ELR (cell line): Measurements from ENCODE around the gene LRRC45.
A peak's percentile ranks its signal among the peaks of the same experiment; 100 is the strongest.

Source experiments
- DNase-seq: peaks from one replicate; pipeline ENCODE4 v3.0.0-alpha.2; 2015; ENCODE audit warnings: low read depth

The LRRC45 gene

DNA sequence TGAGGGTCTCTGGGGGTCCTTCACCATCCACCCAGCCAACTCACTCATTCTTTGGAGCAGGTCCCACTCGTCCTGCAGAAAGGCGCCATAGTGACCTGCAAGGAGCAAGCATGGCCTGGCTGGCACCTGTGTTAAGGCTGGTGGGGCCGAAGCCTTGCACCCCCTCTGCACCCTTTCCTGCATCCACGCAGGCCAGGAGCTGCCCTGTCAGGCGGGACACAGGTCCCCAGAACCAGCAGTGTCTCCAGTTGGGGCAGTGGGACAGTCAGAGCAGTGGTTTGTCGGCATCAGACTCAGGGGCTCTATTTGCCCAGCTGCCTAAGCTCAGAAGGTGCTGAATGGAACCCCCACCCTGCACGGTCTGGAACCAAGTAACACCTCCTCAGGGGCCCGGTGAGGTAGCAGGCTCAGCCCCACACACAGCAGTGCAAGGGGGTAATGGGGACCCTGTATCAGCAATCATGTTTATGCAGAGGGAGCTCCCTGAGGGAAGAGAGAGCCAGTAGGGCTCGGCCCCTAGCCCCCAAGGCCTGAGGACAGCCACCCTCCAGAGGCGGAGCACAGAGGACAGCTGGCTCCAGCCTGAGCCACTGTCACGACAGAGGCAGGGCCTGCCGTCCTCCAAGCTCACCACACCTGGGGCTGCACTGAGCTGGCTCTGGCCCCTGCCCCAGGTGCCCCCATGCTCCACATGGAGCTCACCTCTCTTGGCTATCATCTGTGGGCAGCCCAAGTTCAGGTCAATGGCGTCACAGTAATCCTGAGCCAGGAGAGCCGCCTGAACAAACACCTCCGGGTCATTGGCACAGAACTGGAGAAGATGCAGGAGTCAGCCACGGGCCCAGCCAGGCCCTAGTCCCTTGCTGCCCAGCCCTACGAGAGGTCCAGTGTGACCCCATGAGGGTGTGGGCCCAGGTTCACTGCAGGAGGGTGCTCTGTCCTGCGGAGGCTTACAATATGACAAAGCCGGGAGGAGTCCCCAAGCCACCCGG, 40.6 kb downstream of the LRRC45 start:
- DNase-seq: no peak

DNA sequence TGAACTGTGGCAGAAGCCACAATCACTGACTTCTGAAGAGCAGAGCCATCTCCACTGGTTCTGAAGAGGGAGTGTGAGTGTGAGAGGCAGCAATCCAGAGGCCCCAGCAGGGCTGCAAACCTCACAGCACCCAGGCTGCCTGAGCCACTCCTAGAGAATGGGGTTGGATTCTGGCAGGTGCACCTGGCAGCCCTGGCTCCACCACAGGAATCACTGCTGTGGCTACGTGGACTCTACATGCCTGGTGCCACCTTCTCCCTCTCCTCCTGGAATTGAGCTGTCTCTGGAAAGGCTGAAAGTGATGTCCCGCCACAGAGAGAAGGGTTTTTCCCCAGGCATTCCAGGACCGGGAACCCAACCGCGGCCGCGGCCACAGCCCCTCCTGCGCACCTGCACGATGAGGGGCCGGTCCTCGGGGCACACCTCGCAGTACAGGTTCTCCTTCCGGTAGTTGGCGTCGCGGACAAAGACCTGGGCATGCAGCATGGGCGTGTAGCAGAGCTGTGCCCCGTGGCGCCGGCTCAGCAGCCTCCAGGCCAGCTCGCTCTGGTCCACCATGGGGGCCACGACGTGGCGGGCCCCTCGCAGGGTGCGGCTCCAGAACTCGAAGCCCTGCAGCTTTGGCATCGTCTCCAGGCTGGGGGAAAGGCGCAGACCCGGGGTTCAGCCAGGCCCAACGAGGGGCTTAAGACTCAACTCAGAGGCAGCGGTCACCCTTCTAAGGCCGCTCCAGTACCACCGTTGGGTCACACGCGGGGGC, 41.5 kb downstream of the LRRC45 start:
- no peak for DNase-seq

DNA sequence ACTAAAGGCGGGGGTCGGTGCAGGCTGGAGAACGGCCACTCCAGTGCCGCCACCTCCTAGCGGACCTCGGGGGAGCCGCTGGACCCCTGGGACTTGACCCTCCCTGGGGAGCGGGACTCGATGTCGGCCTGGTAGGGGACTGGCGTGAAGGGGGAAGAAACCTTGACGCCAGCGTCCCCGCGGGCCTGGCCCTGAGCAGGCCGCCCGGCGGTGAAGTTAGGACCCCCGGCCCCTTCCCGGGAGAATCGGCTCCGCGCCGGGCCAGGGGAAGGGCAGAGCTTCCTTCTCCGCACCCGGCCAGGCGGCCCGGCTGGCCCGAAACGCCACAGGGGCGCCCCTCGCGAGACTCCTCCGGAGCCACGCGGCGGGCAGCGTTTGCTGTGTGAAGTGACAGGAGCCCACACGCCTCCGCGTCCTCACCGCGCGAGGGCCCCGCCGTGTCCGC, 42.1 kb downstream of the LRRC45 start:
- DNase-seq: peak; percentile 57

DNA sequence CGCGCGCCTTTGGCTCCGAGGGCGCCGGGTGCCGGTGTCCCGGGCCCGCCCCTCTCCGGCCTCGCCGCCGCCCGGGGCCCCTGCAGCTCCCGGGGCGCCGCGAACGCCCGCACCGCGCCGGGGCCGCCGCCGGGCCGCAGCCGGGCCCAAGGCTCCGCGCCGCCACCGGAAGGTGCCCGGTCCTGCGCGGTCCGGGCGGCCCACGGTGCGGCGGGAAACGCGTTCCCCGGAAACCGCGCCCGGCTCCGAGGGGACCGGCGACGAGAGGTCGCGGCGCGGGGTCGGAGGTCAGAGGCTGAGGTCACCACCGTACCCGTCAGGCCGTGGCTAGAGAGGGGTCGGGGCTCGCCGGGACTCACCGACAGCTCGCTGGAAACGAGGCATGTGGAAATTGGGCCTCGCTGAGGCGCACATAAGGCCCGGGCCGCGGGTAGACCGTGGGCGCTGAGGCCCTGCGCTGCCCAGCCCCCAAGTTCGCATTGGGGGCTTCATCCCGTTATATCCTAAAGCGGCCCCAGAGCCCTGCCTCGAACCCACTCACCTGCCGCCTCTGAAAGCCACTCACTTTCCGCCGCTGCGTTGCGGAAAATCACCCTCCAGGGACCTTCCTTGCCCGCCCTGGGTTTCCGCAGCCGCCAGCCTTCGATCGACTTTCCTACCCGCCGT, 42.7 kb downstream of the LRRC45 start, which contains the start of gene DUS1L:
Gene DUS1L, minus strand, starts transcription at position 167 of the 666 bp plus-strand sequence. CDS start 745 bp downstream, outside the sequence.
- DNase-seq: peak; percentile 68

DNA sequence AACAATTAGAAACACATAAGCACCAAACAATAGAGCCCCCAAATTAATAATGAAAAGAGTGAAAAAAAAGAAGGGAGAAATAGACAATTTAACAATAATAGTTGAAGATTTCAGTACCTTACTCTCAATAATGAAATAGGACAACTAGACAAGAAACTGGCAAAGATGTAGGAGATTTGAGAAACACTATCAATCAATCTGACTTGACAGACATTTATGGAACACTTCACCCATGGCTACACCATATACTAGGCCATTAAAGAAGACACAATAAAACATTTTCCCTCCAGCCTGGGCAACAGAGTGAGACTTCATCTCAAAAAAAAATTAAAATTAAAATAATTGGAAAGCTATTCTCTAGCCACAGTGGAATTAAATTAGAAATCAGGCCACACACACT, 47.5 kb downstream of the LRRC45 start:
- no peak for DNase-seq

DNA sequence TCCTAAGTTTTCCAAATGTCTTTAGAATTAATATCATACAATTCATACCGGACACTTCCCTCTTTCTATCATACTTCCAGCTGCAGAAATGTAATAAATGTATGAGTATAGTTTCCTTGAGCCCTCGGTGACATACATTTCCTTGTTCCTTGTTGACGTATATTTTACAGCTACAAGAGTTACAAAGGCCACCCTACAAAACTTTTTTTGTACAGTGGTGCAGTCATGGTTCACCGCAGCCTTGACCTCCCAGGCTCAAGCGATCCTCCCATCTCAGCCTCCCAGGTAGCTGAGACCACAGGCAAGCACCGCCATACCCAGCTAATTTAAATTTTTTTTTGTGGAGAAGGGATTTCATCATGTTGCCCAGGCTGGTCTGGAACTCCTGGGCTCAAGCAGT, 49.7 kb downstream of the LRRC45 start:
- no peak for DNase-seq

DNA sequence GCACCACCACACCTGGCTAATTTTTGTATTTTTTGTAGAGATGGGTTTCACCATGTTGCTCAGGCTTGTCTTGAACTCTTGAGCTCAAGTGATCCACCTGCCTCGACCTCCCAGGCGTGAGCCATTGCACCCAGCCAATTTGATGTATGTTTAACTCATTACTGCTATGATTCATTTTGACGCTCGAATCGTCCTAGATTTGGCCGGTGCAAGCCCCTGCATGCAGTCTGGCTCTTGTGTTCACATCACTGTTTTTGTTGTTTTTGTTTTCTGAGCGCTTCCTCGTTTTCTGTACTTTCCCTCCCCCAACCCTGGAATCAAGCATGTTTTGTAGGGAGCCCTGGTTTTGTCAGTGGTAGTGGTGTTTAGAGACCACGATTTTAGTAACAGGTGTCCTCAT, 50.3 kb downstream of the LRRC45 start:
- DNase-seq: no peak

DNA sequence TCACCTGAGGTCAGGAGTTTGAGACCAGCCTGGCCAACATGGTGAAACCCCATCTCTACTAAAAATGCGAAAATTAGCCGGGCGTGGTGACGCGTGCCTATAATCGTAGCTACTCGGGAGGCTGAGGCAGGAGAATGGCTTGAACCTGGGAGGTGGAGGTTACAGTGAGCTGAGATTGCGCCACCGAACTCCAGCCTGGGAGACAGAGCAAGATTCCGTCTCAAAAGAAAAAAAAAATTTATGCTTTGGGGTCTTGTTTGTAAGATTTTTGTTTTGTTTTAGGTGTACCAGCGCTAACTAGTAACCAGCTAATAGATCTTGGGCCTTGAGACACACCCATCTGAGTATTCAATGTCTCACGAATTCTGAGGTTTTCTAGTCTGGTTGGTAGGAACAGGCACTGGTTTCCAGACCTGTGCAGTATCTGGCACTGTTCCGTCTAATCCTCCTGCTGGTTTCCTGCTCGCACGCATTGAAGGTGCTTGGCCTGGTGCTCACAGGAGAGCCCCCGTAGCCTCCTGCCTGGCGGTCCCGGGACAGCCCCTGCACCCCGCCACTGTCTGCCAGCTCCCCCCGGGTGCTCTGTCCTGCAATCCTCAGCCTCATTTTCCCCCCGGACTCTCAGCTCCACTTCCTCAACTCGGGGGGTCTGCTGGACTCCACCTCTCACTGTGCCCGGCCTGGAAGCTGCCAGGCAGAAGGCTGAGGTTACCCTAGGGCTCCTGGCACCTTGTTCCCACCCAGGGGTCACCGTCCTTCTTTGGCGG, 53.1 kb downstream of the LRRC45 start:
- DNase-seq: no peak

DNA sequence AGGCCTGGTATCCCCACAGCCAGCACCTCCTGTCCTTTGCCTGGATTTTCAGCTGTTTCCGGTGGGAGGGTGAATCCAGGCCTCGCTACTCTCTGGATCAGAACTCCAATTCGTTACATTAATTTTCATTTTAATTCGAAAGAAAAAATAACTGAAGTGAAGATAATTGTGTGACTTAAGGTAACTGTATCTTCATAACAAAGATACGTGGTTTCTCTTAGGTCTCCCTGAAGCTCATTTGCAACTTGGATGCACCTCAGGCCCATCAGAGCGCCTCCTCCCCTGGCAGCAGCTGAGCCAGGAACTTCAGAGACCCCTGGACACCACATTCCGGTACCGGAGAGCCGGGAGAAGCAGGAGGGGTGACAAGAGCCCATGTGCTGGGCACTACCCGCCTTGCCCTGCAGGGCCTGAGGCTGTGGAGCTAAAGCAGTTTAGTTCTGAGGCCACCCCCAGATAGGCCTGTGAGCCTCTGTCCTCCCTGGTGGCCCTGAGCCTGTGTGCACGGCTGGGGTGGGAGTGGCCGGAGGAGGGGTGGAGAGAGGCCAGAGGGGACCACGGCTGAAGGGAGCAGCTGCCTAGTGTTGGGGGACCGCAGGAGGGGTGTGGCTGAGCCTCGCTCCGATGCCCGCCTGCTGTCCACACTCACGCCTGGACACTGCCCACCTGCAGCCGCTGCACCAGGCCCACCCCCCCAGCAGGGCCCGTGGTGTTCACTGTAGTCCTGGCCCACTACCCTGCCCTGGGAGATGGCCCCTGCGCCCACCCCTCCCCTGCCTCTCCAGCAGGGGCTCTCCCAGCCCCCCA, 53.9 kb downstream of the LRRC45 start:
- DNase-seq: no peak

DNA sequence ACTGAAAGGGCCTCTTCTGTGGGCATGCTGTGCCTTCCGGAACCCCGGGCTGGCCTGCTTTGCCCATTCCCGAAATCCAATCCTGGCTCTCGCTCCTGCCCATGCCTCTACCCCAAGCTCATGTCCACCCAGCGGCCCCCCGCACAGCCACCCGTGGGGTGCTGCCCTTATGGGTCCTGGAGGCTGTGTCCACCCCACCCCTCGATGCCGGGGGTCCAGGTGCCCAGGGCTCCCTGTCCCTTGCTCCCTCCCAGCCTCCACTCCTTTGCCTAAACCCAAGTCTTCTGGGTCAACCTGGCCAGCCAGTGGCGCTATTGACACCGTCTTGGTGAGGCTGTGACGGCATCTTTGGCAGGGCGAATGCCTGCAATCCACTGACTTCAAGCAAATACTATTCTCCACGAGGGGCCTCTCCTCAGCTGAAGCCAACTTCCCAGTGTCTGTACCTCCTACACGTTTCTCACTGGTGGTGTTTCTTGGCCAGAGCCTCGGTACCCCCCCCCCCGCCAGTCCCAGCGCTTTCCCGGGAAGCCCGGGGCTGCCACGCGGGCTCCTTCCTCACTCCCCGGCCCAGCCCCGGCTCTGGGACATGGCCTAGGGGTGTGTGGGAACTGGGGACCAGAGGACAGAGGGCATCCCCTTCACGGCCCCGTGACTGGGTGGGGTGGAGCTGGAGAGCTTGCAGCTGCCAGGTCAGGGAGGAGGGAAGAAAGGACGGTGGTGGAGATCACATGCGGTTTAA, 54.7 kb downstream of the LRRC45 start:
- no peak for DNase-seq

DNA sequence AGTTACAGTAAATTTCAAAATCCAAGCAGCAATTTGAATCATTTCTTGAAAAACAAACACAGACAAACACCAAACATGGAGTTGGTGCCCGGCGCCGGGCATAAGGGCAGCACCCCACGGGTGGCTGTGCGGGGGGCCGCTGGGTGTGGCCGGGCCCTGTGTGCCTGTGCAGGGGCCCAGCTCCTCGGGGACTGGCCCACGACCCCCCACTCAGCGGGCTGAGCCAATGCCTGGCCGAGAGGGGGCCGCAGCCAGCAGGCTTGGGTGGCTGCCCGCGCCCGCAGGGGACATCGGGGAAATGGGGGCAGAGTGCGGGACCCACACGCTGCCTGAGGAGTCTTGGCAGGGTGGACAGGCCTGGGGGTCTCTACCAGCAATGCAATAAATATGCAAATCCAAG, 55.3 kb downstream of the LRRC45 start:
- DNase-seq: no peak

DNA sequence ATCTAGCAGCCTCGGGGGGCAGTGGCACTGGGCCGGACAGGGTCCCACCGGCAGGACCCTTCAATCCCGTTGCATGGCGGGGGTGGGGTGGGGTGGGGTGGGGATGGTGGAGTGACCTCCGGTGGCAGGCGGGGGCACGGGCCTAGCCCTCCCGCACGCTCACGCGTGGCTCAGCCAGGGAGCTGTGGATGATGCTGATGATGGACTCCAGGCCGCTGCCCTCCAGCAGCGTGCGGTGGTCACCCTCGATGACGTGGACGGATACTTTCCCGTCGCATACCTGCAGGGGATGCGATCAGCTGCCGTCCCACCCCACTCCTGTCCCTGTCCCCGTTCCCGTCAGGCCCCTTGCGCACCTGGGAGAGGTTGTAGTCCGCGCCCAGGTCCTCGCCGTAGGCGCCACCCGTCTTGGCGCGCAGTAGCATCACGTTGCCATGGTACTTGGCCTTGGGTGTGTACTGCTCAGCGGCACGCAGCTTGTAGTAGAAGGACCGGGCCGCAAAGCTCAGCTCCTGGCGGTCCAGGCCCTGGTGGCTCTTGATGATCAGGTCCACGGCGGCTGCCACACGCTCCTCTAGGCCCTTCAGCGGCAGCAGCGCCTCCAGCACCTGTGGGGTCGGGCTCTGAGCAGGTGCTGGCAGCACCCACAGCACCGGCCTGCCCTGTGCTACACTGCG, 56.0 kb downstream of the LRRC45 start:
- DNase-seq: no peak

DNA sequence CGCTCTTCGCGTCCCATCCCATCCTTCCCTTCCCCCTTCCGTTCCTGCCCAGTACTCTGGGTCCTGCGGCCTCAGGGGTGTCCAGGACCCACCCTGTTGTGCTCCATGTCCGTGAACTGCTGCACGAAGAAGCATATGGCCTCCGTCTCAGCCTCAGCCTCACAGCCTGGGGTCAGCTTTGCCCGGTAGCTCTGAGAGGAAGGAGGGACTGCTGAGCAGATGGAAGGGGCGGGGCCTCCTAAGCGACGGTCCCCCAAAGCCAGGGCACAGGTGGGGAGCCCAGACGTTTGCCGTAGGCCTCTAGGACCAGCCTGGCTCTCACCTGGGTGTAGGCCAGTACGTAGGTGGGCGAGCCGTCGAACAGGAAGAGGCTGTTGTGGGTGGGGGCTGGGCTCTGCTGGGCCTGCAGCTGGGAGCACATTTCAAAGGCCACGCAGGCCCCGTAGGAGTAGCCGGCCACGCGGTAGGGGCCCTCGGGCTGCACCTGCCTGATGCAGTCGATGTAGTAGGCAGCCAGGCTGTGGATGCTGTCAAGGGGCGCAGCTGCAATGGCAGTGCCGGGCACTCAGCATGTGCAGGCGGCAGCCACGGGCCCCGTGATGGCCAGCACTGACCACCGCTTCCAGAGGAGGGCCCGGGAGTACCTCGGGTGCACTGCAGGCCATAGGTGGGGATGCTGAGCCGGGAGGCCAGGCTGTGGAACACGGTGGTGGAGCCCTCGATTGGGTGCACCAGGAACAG, 57.1 kb downstream of the LRRC45 start:
- no peak for DNase-seq
